HL-60/S4 treated with phorbol 12-myristate 13-acetate at 8.2 ng/mL for 4 days and 3 days (cell line): ENCODE results near the gene FAM136A.

ENCODE experiments used
- in situ Hi-C: fragments of 300-500 bp; cut with MboI; formaldehyde crosslinking; loops from 2 replicates; pipeline ENCODE4 v1.15.0; 2022; ENCODE audit warnings: low sequenced_read_pairs

Gene FAM136A

GRCh38 chr2:70301344-70302194 is at the start of gene FAM136A:
FAM136A (minus strand) TSS chr2:70302067; CDS start chr2:70302011, 56 bp downstream.
- in situ Hi-C loops: loop anchor here (10.0 kb wide), 1 partner anchor 343 kb away; no protein-coding TSS in a partner anchor

DNA sequence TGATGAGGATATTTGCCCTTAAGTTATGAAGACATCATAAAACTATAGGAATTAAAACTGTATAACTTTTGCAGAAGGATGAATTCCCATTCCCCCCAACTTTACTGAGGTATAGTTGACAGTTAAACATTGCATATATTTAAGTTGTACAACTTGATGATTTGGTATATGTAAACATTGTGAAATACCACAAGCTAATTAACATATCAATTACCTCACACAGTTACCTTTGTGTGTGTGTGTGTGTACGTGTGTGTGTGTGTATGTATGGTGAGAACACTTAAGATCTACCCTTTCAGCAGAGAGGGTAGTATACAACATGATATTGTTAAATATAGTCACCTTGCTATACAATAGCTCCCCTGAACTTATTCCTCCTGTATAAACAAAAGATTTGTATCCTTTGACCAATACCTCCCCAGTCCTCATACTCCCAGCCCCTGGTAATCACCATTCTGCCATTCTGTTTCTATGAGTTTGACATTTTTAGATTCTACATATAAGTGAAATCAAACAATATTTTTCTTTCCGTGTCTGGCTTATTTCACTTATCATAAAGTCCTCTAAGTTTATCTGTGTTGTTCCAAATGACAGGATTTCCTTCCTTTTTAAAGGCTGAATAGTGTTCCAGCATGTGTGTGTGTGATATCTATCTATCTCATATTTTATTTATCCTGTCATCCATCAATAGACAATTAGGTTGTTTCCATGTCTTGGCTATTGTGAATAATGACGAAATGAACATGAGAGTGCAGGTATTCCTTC is 48.2 kb upstream of the FAM136A start:
- in situ Hi-C loops: loop anchor here (10.0 kb wide), 1 partner anchor 265 kb away; no protein-coding TSS in a partner anchor

GRCh38 chr2:70347831-70348230 is 46.0 kb upstream of the FAM136A start:
- in situ Hi-C loops: loop anchor here (10.0 kb wide), 1 partner anchor 267 kb away; no protein-coding TSS in a partner anchor

DNA sequence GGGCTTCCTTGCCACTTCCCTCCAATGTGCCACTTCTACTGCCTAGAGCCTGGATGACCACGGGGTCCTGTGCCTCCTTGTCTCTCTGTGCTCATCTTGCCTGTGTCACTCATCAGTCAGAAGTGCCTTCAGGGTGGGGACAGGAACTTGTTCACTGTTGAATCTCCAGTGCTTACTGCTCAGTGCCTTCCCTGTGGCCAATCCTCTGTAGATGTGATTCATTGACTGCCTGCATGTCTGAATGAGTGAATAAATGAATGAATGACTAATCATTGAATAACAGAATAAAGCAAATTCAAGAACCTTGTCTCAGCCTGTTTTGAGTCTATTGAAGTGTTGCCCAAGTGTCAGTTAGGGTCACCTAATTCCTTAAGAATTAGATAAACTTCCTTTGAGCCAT is 42.3 kb upstream of the FAM136A start:
- in situ Hi-C loops: loop anchor here (10.0 kb wide), 1 partner anchor 271 kb away; no protein-coding TSS in a partner anchor

DNA sequence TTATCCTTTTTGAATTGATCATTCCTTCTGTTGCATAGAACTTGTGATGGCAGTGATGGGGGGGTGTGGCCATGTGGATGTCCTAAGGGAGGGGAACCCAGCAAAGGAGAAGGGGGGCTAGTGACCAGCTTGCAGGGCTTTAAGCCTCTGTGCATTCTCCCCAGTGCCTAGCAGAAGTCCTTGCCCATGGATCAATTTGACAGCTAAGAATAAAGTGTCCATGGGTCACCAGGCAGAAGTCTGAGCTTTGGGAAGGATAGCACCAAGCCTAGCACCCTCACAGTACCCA is 39.6 kb upstream of the FAM136A start:
- in situ Hi-C loops: loop anchor here (10.0 kb wide), 1 partner anchor 273 kb away; no protein-coding TSS in a partner anchor

DNA sequence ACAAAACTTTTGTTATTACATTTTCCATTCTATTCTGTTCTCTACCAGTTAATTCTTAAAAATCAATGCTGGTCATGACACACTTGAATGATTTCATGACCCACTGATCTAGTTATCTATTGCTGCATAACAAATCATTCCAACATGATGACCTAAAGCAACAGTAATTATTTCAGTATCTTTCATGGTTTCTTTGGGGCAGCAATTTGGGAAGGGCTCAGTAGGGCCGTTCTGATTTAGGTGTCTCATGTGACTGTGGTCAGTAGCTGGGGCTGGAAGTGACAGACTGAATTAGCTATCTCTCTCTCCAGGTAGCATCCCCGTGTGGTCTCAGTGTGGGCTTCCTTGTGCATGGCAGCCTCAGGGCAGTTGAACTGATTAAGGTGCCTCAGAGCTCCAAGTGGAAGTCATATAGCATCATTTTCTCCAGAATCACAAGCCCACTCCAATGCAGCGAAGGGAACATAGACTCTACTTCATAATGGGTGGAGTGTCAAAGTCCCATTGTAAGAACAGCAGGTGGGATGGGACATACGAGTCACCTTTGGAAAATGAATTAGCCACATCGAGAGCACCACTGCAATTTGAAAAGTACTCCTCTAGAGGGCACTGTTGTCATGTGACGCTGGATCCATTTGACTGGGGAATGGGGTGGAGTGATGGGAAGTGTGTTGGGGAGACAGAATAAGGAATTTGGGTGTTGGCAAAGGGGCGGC is 39.1 kb upstream of the FAM136A start:
- in situ Hi-C loops: loop anchor here (10.0 kb wide), 1 partner anchor 274 kb away; no protein-coding TSS in a partner anchor

DNA sequence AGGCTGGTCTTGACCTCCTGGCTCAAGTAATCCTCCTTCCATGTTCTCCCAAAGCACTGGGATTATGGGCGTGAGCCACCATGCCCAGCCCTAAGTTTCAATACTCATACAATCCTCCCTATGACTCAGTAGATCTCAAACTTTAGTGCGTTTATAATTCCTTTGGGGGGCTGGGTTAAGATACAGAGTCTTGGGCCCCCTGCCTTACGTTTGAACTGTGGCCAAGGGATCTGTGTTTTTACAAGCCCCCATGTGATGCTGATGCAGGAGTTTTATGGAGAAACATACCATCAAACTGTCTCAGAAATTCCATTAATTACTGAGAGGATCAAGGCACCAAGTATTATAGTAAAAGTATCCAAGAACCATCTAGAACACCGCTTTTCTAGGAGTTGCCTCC is 38.2 kb upstream of the FAM136A start:
- in situ Hi-C loops: loop anchor here (10.0 kb wide), 1 partner anchor 275 kb away; no protein-coding TSS in a partner anchor

DNA sequence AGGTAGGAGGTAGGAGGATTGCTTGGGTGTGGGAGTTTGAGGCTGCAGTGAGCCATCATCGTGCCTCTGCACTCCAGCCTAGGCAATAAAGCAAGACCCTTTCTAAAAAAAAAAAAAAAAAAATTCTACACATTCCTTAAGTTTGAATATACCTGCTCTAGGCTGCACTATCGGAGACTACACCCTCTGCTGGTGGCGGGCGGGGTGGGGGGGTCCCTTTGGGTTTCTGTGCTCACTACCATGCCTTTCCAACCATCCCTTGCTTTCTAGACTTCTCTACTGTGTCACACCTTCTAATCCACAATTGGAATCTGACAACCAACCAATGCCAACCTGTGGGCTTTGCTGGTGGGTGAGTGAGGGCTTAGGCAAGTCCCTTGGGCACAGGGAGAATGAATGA is 34.7 kb upstream of the FAM136A start:
- in situ Hi-C loops: no loop called here

DNA sequence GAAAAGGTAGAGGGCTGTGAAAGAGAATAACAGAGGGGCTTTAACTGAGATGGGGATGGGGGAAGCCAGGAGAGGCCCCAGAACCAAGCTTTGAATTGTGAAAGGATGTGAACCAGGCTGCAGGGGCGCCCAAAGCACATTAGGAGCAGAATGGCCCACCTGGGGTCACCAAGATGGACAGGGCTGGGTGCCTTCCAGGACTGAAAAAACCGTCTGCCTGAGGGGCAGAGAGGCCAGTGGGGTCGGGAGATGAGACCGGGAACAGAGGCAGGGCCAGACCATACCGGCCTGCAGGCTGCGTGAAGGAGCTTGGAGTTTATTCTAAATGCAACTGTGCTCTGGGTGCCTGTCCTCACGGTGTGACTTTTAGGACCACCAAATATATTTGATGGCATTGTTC is 29.1 kb upstream of the FAM136A start:
- in situ Hi-C loops: no loop called here

DNA sequence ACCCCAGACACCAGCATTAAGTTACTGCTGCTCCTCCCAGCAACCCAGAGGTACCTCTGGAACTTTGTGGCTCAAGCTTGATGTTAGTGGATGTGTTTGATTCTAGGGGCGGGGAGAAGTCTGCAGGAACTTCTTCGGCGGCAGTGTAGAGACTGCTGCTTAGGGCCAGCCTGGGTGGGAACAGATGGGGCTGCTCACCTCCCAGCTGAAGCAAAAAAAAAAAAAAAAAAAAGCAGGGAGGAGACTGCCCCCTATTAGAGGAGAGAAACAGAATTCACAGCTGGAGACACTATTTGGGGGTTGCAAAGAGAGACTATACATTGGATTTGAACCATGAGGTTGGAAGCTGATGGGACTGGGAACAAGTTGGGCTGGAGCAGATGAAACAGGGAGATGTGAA is 28.6 kb upstream of the FAM136A start:
- in situ Hi-C loops: no loop called here

DNA sequence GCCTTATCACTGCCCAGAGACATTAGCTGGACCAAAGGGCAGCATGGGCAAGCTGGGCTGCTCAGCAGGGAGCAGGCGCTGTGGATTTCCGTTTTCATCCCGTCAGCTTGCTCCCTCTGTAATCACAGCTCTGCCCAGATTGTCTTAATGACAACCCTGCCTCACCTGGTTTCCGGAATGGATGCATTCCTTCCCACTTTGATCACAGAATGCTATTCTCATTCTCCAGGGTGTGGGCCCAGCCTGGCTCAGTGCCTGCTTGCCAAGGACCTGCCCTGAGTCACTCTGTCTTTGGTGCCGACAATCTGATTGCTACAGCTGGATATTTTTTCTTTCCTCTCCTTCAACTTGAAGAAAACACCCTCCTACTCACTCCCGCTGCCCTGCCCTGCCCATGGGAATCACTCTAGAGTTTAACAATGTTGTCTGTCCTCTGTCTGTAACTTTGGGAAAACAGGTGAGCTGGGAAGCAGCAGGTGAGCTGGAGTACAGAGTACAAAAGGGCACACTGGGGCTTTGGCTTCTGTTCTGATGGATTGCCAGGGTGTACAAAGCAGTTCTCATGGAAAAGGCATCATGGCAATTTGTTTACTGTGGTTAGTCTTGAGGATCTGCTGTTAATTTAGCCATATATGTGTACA is 27.2 kb upstream of the FAM136A start:
- in situ Hi-C loops: no loop called here

GRCh38 chr2:70325875-70326274 is 24.0 kb upstream of the FAM136A start:
- in situ Hi-C loops: no loop called here

DNA sequence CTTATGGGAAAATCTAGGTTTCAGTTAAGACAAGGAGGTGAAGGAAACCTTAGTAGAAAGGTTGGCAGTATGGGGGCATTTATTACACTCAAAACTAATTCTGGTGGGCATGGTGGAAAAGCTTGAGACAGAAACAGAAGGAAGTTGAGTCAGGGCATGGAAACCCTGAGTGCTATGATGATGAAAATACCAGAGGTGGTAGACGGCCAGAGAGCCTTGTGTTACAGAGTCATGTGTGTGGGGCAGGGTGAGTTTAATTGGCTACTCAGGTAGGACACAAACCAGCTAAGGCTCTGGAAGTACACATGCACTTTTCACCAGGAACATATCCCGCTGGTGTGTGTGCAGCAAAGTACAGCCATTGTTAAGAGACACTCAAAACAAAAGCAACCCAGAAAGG is 20.7 kb upstream of the FAM136A start:
- in situ Hi-C loops: no loop called here

GRCh38 chr2:70321370-70321769 is 19.5 kb upstream of the FAM136A start:
- in situ Hi-C loops: no loop called here

GRCh38 chr2:70314640-70315039 is 12.8 kb upstream of the FAM136A start:
- in situ Hi-C loops: no loop called here

- in situ Hi-C loops: no loop called here
Measured at GRCh38 chr2:70312560-70312959, 10.7 kb upstream of the FAM136A start.

- in situ Hi-C loops: no loop called here
Measured at GRCh38 chr2:70310899-70311298, 9.0 kb upstream of the FAM136A start.

DNA sequence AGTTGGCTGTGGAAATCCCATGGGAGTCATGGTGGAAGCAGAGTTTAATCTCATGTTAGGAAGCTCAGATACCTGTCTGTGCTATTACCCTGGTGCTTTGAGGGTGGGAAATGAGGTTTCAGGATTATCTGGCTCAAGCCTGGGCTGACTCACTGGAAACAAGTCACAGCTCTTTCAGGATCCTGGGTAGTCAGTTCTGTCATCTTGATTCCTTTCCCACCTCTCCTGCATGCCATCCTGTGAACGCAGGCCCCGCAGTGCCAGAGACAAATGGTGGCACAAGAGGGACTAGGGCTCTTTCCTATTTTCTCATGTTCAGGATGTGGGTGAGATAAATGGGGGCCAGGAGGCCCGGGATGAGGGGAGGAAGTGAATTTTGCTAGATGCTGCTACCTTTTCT is 3.7 kb upstream of the FAM136A start:
- in situ Hi-C loops: loop anchor here (10.0 kb wide), 1 partner anchor 339 kb away; no protein-coding TSS in a partner anchor

- in situ Hi-C loops: loop anchor here (10.0 kb wide), 1 partner anchor 340 kb away; no protein-coding TSS in a partner anchor
Measured at GRCh38 chr2:70304498-70304897, 2.6 kb upstream of the FAM136A start.

DNA sequence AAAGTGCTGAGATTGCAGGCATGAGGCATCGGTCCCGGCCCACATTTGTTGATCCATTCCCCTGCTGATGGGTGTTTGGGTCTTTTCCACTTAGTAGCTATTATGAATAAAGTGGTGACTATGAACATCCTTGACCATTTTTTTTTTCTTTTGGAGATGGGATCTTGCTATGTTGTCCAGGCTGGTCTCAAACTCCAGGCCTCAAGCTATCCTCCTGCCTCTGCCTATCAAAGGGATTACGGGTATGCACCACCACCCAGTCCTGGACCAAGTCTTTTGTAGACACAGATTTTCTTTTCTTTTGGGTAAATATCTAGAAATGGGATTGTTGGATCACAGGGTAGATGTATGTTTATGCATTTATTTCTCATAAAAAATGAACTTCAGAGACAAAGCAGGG is 1.3 kb upstream of the FAM136A start:
- in situ Hi-C loops: loop anchor here (10.0 kb wide), 1 partner anchor 342 kb away; no protein-coding TSS in a partner anchor
